GM18517 (cell line): Measurements from ENCODE around the gene ACSF3.
"Not testable (repeated sequence)": the region's sequence is repeated elsewhere in the genome, so short reads cannot be mapped to it uniquely, and the experiment has no call there.

Experiments used
- ATAC-seq: cut with Tn5 transposase; IDR thresholded peaks from one replicate; pipeline ENCODE4 v1.9.1; 2021; ENCODE audit warnings: mild to moderate bottlenecking, moderate library complexity; ENCODE audit not compliant: unreplicated experiment

The ACSF3 gene

GRCh38 chr16:89185887-89186592 is 92.4 kb downstream of the ACSF3 start:
- ATAC-seq, result not testable (repeated sequence)

GRCh38 chr16:89186593-89187031 is 93.0 kb downstream of the ACSF3 start:
- not testable (repeated sequence) for ATAC-seq

- ATAC-seq, result no peak
Measured at GRCh38 chr16:89187032-89187769, 93.5 kb downstream of the ACSF3 start.

DNA sequence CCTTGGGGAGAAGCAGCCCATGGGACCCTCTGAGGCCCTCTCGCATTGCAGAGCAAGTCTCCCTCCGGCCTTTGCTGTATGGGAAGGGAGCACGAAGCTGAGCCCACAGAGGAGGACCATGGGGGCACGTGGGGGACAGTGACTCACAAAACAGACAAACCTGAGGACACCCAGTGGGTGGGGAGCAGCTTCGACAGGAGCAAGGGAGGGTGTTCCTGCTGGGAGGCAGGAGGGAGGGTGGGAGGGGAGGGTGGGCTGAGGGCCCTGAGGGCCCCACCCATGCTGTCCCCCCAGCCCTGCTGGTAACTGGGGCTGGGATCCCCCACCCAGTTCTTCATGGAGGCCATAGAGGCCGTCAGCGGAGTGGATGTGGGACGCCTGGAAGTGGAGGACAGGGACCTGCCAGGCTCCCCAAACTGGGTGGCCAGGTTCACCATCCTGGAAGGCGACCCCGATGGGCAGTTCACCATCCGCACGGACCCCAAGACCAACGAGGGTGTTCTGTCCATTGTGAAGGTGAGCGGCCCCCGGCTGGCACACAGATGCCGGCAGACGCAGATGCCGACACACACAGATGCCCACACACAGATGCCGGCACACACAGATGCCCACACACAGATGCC is 94.2 kb downstream of the ACSF3 start:
- no peak for ATAC-seq

GRCh38 chr16:89188471-89189357 is 95.1 kb downstream of the ACSF3 start:
- not testable (repeated sequence) for ATAC-seq

DNA sequence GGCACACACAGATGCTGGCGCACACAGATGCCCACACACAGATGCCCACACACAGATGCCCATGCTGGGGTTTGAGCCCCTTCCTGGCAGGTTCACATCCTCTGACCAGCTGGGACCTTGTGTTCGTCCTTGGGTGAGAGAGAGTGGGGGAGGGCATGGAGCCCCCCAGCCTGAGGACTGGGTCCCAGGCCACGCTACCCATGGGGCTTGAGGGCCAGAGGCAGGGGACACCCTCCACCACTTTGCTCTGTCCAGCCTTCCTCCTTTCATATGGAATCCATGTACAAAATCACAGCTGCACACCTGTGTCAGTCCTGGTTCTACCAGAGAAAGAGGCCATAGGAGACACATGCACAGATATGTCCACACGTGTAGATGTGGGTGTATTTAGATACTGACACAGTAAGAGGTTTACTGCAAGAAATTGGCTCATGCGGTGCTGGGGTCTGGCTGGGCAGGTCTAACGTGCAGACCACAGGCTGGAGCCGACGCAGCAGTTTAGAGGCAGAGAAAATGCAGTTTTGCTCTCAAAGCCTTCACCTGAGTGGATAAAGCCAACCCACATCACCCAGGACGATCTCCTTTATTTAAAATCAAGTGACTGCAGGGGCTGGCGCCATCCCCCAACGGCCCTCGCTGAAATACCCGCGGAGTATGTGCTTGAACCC is 95.8 kb downstream of the ACSF3 start:
- no peak for ATAC-seq

- no peak for ATAC-seq
Measured at GRCh38 chr16:89190150-89190958, 96.7 kb downstream of the ACSF3 start.

DNA sequence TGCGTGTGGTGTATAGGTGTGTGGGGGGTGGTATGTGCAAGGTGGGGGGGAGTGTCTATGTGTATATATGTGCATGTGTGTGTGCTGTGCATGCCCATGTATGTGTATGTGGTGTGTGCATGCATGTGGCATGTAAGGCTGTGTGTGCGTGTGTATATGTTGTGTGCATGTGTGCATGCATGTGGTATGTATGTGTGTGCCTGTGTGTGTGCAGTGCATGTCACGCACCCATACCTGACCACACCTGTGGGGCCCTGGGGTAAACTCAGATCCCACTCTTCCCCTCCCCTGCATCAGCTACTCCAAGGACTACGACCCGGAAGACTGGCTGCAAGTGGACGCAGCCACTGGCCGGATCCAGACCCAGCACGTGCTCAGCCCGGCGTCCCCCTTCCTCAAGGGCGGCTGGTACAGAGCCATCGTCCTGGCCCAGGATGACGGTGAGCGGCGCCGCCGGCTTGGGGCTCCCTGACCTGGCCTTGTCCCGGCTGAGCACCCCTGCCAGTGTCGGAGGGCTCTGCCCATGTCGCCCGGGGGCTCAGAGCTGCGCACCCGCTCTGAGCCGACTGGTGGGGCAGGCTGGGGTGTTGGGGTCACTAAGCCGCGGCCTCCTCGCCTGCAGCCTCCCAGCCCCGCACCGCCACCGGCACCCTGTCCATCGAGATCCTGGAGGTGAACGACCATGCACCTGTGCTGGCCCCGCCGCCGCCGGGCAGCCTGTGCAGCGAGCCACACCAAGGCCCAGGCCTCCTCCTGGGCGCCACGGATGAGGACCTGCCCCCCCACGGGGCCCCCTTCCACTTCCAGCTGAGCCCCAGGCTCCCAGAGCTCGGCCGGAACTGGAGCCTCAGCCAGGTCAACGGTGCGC is 97.6 kb downstream of the ACSF3 start:
- no peak for ATAC-seq

DNA sequence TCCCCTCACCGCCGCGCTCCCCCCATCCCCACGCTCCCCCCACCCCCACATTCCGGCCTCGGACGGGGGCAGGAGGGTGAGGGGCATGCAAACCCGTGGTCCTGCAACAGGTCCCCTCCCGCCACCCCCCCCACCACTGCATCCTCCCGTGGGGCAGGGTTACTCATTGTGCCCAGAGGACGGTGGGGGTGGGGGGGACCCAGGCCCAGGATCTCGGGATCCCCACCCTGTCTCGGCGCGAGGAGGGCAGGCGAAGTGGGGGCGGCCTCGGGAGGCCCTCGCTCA is 98.2 kb downstream of the ACSF3 start:
- no peak for ATAC-seq

- ATAC-seq, result not testable (repeated sequence)
Measured at GRCh38 chr16:89192186-89192955, 98.7 kb downstream of the ACSF3 start.

DNA sequence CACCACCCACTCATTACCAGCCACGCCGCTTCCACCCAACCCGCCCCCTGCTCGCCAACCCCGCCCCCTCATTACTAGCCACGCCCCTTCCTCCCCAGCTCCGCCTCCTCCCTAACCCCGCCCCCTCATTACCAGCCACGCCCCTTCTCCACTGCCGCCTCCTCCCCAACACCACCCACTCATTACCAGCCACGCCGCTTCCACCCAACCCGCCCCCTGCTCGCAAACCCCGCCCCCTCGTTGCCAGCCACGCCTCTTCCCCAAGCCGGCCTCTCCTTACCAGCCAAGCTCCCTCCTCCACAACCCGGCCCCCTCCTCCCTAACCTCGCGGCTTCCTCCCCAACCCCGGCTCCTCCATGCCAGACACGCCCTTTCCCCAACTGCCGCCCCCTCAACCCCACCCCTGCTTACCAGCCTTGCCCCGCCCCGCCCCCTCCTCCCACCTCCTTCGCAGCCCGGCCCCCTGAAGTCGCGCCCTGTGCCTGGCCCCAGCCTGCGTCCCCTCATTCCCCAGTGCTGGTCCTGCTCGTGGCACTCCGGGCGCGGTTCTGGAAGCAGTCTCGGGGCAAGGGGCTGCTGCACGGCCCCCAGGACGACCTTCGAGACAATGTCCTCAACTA is 99.4 kb downstream of the ACSF3 start:
- no peak for ATAC-seq

GRCh38 chr16:89193576-89194293 is 100.1 kb downstream of the ACSF3 start:
- no peak for ATAC-seq

- ATAC-seq, result no peak
Measured at GRCh38 chr16:89194340-89195311, 101.0 kb downstream of the ACSF3 start.

GRCh38 chr16:89195521-89196171 is 102.0 kb downstream of the ACSF3 start:
- ATAC-seq, result no peak

DNA sequence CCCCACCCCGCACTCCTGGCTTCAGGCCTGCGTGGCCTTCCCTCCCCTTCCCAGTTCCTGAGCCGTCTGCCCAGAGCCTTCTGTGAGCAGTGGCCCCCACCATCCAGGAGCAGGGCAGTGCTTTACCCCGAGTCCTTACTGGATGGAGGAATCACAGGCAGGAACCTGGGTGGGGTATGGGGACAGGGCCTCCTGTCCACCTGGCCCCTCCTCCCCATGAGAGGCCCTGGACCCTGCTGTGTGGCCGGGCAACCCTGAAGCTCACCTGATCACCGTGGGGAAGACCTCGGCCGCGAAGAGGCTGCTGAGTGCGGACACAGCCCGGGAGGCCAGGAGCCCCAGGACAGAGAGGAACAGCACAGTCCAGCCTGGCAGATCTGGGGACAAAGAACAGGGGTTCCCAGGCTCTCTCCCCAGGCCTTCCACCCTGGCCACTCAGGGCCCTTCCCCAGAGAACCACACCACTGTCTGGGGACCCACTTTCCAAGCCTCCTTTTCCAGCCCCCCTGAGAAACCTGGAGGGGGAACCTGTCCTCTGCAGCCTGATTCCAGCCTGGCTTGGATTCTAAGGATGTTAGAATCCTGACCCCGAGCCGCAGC is 103.5 kb downstream of the ACSF3 start:
- ATAC-seq, result no peak
